Activated naive CD8-positive, alpha-beta T cell treated with anti-CD3 and anti-CD28 coated beads, Interleukin-2, amount 10 ng/mL, durations not matched to agents 7 days and 5 days (primary cell): ENCODE measurements around the gene CDC42EP5. TPM values are rescaled to one million over a fixed set of nuclear protein-coding genes. Genes with fewer than 3 reads are reported as not detected.

Experiments used
- ATAC-seq: fragments of 150-1000 bp; cut with Tn5 transposase; one replicate; pipeline ENCODE4 v1.10.0; 2021; ENCODE audit warnings: low read depth, moderate library complexity
- POLR2A ChIA-PET: fragments of 350-600 bp; sonication (Branson Sonifier 250); formaldehyde crosslinking; loops from one replicate; lab custom pipeline; 2021; ENCODE audit warnings: antibody characterized with exemption; lab: Charles Lee
- DNase-seq: peaks from one replicate; pipeline ENCODE4 v3.0.0; 2021
- H3K27ac Mint-ChIP-seq: one replicate; pipeline ENCODE4 v1.8.0; 2022; ENCODE audit warnings: mild to moderate bottlenecking, mixed read lengths
- H3K27me3 Mint-ChIP-seq: one replicate; pipeline ENCODE4 v1.8.0; 2022; ENCODE audit warnings: mild to moderate bottlenecking, moderate library complexity, mixed read lengths
- H3K36me3 Mint-ChIP-seq: one replicate; pipeline ENCODE4 v1.8.0; 2021; ENCODE audit warnings: mild to moderate bottlenecking, mixed read lengths
- H3K4me1 Mint-ChIP-seq: one replicate; pipeline ENCODE4 v1.8.0; 2021; ENCODE audit warnings: mixed read lengths
- H3K4me3 Mint-ChIP-seq: one replicate; pipeline ENCODE4 v1.8.0; 2022; ENCODE audit warnings: mild to moderate bottlenecking, moderate library complexity, mixed read lengths
- H3K9me3 Mint-ChIP-seq: one replicate; pipeline ENCODE4 v1.8.0; 2021; ENCODE audit warnings: mixed read lengths
- total RNA-seq, 2 experiments: library from RNA; stranded (reverse); gene quantifications; one replicate each; pipeline ENCODE4 v1.2.3, GENCODE V29; 2021

Gene CDC42EP5
- total RNA-seq, 2 experiments from 2014 or later, result not detected

- Mint-ChIP-seq H3K4me3 (peak overlapping the region; percentile 32), H3K4me1 (peaks cover 14% of the 10 kb centered on the region), H3K27ac (no peak overlapping the region), H3K36me3 (peaks cover 3% of the 10 kb centered on the region), H3K9me3 (no peaks in the 10 kb centered on the region), H3K27me3 (peaks cover 17% of the 10 kb centered on the region)
- DNase-seq, result peak; percentile 64
- POLR2A ChIA-PET, result interaction anchor here (1.0 to 2.4 kb wide), 3 partner anchors 8 to 18 kb away, joined by 3 to 9 read pairs (median 3); partner anchors contain the start of gene LENG8
- ATAC-seq, result peak; percentile 62
Measured at GRCh38 chr19:54430306-54431254, 42.5 kb downstream of the CDC42EP5 start.

GRCh38 chr19:54429545-54430227 is 43.4 kb downstream of the CDC42EP5 start:
- POLR2A ChIA-PET, result interaction anchor here (1.0 to 2.4 kb wide), 3 partner anchors 9 to 19 kb away, joined by 3 to 9 read pairs (median 3); partner anchors contain the start of gene LENG8
- no peak overlapping the region for H3K4me3 Mint-ChIP-seq
- H3K27ac Mint-ChIP-seq, result no peak overlapping the region
- no peak for DNase-seq
- H3K9me3 Mint-ChIP-seq, result no peaks in the 10 kb centered on the region
- no peak for ATAC-seq
- peaks cover 17% of the 10 kb centered on the region for H3K27me3 Mint-ChIP-seq
- H3K4me1 Mint-ChIP-seq, result peaks cover 9% of the 10 kb centered on the region
- H3K36me3 Mint-ChIP-seq, result peaks cover 3% of the 10 kb centered on the region

GRCh38 chr19:54429176-54429495 is 44.0 kb downstream of the CDC42EP5 start:
- Mint-ChIP-seq H3K4me3 (no peak overlapping the region), H3K4me1 (peaks cover 4% of the 10 kb centered on the region), H3K36me3 (peaks cover 3% of the 10 kb centered on the region), H3K9me3 (no peaks in the 10 kb centered on the region), H3K27ac (no peak overlapping the region), H3K27me3 (peaks cover 17% of the 10 kb centered on the region)
- no peak for DNase-seq
- POLR2A ChIA-PET, result interaction anchor here (2.4 kb wide), 1 partner anchor 19 kb away, joined by 9 read pairs; the partner anchor contains the start of gene LENG8
- ATAC-seq, result no peak

- no peaks in the 10 kb centered on the region for H3K9me3 Mint-ChIP-seq
- POLR2A ChIA-PET, result interaction anchor here (2.4 kb wide), 1 partner anchor 20 kb away, joined by 9 read pairs; the partner anchor contains the start of gene LENG8
- no peak for ATAC-seq
Measured at GRCh38 chr19:54428323-54429175, 44.5 kb downstream of the CDC42EP5 start.

GRCh38 chr19:54427586-54427985 is 45.5 kb downstream of the CDC42EP5 start:
- H3K27ac Mint-ChIP-seq, result no peak overlapping the region
- POLR2A ChIA-PET, result no interaction called here

More at GRCh38 chr19:54428323-54429175, 44.5 kb downstream of the CDC42EP5 start:
- Mint-ChIP-seq H3K27ac (no peak overlapping the region), H3K27me3 (peaks cover 17% of the 10 kb centered on the region), H3K4me1 (peaks cover 2% of the 10 kb centered on the region), H3K36me3 (no peaks in the 10 kb centered on the region), H3K4me3 (no peak overlapping the region)
- no peak for DNase-seq

GRCh38 chr19:54426291-54426931 is 46.7 kb downstream of the CDC42EP5 start:
- no peak overlapping the region for H3K4me3 Mint-ChIP-seq
- no peaks in the 10 kb centered on the region for H3K9me3 Mint-ChIP-seq
- H3K27ac Mint-ChIP-seq, result no peak overlapping the region
- peaks cover 14% of the 10 kb centered on the region for H3K27me3 Mint-ChIP-seq
- no peak for ATAC-seq
- H3K36me3 Mint-ChIP-seq, result no peaks in the 10 kb centered on the region
- H3K4me1 Mint-ChIP-seq, result peaks cover 2% of the 10 kb centered on the region
- DNase-seq, result no peak
- POLR2A ChIA-PET, result no interaction called here

More at GRCh38 chr19:54427586-54427985, 45.5 kb downstream of the CDC42EP5 start:
- DNase-seq (no peak), ATAC-seq (no peak)
- Mint-ChIP-seq H3K36me3 (no peaks in the 10 kb centered on the region), H3K27me3 (peaks cover 17% of the 10 kb centered on the region), H3K9me3 (no peaks in the 10 kb centered on the region), H3K4me1 (peaks cover 2% of the 10 kb centered on the region), H3K4me3 (no peak overlapping the region)

GRCh38 chr19:54425382-54425723 is 47.7 kb downstream of the CDC42EP5 start:
- DNase-seq (no peak), ATAC-seq (no peak)
- H3K27me3 Mint-ChIP-seq, result peaks cover 13% of the 10 kb centered on the region
- POLR2A ChIA-PET, result no interaction called here
- peaks cover 2% of the 10 kb centered on the region for H3K4me1 Mint-ChIP-seq
- no peak overlapping the region for H3K27ac Mint-ChIP-seq
- H3K36me3 Mint-ChIP-seq, result no peaks in the 10 kb centered on the region
- no peak overlapping the region for H3K4me3 Mint-ChIP-seq
- no peaks in the 10 kb centered on the region for H3K9me3 Mint-ChIP-seq

GRCh38 chr19:54424660-54425381 is 48.3 kb downstream of the CDC42EP5 start:
- Mint-ChIP-seq H3K9me3 (no peaks in the 10 kb centered on the region), H3K4me3 (no peak overlapping the region), H3K27ac (no peak overlapping the region), H3K27me3 (peaks cover 13% of the 10 kb centered on the region), H3K4me1 (peaks cover 2% of the 10 kb centered on the region), H3K36me3 (no peaks in the 10 kb centered on the region)
- POLR2A ChIA-PET, result no interaction called here
- no peak for DNase-seq
- no peak for ATAC-seq

- H3K36me3 Mint-ChIP-seq, result no peaks in the 10 kb centered on the region
Measured at GRCh38 chr19:54424201-54424600, 48.9 kb downstream of the CDC42EP5 start.

GRCh38 chr19:54422136-54422535 is 51.0 kb downstream of the CDC42EP5 start:
- POLR2A ChIA-PET, result interaction anchor here (1.0 kb wide), 1 partner anchor 12 kb away, joined by 4 read pairs; no protein-coding TSS in a partner anchor
- ATAC-seq, result no peak
- Mint-ChIP-seq H3K27me3 (peaks cover 11% of the 10 kb centered on the region), H3K27ac (no peak overlapping the region), H3K4me1 (peaks cover 13% of the 10 kb centered on the region), H3K36me3 (peaks cover under 1% of the 10 kb centered on the region), H3K9me3 (no peaks in the 10 kb centered on the region), H3K4me3 (no peak overlapping the region)
- DNase-seq, result no peak

More at GRCh38 chr19:54424201-54424600, 48.9 kb downstream of the CDC42EP5 start:
- H3K27ac Mint-ChIP-seq, result no peak overlapping the region
- DNase-seq (no peak), ATAC-seq (no peak)
- H3K4me1 Mint-ChIP-seq, result no peaks in the 10 kb centered on the region
- H3K4me3 Mint-ChIP-seq, result no peak overlapping the region
- no peaks in the 10 kb centered on the region for H3K9me3 Mint-ChIP-seq
- peaks cover 9% of the 10 kb centered on the region for H3K27me3 Mint-ChIP-seq
- POLR2A ChIA-PET, result no interaction called here

- no peak overlapping the region for H3K4me3 Mint-ChIP-seq
- peaks cover 10% of the 10 kb centered on the region for H3K27me3 Mint-ChIP-seq
- H3K36me3 Mint-ChIP-seq, result peaks cover 1% of the 10 kb centered on the region
- ATAC-seq, result no peak
- H3K9me3 Mint-ChIP-seq, result no peaks in the 10 kb centered on the region
- H3K4me1 Mint-ChIP-seq, result peaks cover 15% of the 10 kb centered on the region
- no peak for DNase-seq
- POLR2A ChIA-PET, result interaction anchor here (1.0 kb wide), 1 partner anchor 12 kb away, joined by 4 read pairs; no protein-coding TSS in a partner anchor
- H3K27ac Mint-ChIP-seq, result no peak overlapping the region
Measured at GRCh38 chr19:54421521-54421920, 51.6 kb downstream of the CDC42EP5 start.

- no peak overlapping the region for H3K4me3 Mint-ChIP-seq
- POLR2A ChIA-PET, result interaction anchor here (1.0 kb wide), 1 partner anchor 13 kb away, joined by 4 read pairs; no protein-coding TSS in a partner anchor
- peaks cover 15% of the 10 kb centered on the region for H3K4me1 Mint-ChIP-seq
- H3K27ac Mint-ChIP-seq, result no peak overlapping the region
- H3K36me3 Mint-ChIP-seq, result peaks cover 1% of the 10 kb centered on the region
- ATAC-seq, result no peak
- H3K27me3 Mint-ChIP-seq, result peaks cover 12% of the 10 kb centered on the region
- DNase-seq, result no peak
- H3K9me3 Mint-ChIP-seq, result no peaks in the 10 kb centered on the region
Measured at GRCh38 chr19:54421169-54421516, 52.0 kb downstream of the CDC42EP5 start.
